IPS DF 19.7 (cell line): Measurements from ENCODE around the gene ADAM17.
"Not testable (repeated sequence)": the region's sequence is repeated elsewhere in the genome, so short reads cannot be mapped to it uniquely, and the experiment has no call there.

ENCODE experiments used
- DNase-seq: peaks from one replicate; pipeline ENCODE4 v3.0.0-alpha.2; 2013; ENCODE audit warnings: low read depth, low spot score

Gene ADAM17

DNA sequence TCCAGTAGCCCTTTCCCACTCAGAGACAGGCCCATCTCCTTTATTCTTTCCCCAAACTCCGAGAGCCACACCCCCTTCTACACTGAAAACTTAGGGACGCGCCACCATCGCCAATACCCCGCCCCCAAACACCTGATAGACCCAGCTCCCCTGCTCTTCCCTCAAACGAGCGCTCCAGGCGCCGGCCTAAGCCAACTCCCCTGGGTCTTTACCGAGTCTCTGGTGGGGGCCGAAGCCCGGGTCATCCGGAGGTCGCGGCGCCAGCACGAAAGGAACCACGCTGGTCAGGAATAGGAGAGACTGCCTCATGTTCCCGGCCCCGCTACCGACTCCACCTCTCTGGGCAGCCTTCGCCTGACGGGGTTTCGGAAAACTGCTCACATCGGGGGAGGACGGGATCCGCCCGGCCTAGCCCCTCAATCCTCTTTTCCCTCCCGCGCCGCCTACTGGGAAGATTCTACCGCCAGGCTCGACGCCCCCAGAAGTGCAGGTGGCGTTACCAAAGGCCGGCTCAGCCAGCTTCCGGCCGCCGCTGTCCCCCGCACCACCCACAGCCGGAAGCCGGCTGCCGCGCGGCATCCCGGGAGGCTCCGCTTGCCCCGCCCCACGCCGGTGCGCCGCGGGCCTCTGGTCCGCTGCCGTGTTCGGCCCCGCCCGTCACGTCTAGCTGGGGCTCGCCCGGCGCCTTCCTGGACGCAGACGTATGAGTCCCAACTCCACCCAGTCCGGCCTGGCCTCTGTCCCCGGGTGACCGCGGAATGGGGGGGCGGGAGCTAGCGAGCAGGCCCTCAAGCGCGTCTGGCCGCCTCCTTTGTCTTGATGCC lies at the start of gene ADAM17:
TSS of gene ADAM17 (minus strand) at position 534 of the 824 bp plus-strand sequence. CDS start at position 309, 225 bp downstream.
- DNase-seq = peak; percentile 60

DNA sequence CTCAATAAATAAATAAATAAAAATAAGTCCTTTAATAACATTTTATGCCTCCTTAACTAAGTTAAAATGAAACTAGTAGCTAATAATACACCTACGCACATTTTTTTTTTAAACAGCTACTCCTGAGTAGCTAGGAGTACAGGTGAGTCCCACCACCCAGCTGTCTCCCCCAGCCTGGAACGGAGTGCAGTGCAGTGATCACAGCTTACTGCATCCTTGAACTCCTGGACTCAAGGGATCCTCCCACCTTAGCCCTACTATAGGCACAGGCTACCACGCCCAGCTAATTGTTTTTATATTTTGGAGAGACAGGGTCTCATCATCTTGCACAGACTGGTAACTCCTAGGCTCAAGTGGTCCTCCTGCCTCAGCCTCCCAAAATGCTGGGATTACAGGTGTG lies 46.8 kb upstream of the ADAM17 start:
- DNase-seq = no peak

DNA sequence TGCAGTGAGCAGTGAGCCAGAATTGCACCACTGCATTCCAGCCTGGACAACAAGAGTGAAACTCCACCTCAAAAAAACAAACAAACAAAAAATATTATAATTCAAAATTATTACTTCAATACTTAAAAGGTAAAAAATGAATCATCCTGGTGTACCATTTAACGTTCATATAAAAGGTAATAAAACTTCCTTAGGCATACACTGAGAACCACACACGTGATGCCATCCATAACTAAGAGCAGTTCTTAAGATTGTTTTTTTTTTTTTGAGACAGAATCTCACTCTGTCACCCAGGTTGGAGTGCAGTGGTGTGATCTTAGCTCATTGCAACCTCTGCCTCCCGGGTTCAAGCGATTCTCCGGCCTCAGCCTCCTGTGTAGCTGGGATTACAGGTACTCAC lies 45.8 kb upstream of the ADAM17 start:
- DNase-seq = no peak

DNA sequence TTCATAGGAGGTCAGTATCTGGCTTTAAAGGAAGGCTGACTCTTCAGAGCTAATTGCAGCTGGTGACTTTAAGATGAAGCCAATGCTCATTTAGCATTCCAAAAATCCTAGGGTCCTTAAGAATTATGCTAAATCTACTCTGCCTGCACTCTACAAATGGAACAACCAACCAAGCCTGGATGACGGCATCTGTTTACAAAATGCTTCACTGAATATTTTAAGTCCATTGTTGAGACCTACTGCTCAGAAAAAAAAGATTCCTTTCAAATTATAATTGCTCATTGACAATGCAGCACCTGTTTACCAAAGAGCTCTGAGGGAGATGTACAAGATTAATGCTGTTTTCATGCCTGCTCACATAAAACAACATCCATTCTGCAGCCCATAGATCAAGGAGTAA lies 43.8 kb upstream of the ADAM17 start:
- DNase-seq = no peak

DNA sequence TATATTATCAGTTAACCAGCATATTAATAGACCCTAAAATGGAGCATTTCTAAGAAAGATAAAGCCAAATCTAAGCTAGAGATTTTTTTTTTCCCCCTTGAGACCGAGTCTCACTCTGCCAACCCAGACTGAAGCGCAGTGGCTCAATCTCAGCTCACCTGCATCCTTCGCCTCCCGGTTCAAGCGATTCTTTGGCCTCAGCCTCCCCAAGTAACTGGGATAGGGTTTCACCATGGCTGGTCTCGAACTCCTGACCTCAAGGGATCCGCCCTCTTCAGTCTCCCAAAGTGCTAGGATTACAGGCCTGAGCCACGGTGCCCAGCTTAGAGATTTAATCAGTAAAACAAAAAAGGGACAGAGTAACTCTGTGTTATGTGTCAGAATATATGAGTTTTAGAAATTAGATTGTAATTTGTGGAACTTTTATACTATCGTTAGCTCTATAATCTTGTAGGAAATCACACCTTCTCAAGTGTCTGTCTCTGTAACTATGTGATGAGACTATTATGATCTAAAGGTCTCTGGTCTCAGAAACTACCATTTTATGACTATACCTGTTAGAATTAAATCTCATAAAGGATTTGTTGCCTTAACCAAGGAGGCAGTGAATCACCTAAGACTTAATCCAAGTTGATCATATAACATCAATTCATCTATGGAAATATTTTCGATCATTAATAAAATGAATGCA lies 41.1 kb upstream of the ADAM17 start:
- no peak for DNase-seq

- no peak for DNase-seq
Measured at GRCh38 chr2:9595746-9596145, 40.1 kb upstream of the ADAM17 start.

DNA sequence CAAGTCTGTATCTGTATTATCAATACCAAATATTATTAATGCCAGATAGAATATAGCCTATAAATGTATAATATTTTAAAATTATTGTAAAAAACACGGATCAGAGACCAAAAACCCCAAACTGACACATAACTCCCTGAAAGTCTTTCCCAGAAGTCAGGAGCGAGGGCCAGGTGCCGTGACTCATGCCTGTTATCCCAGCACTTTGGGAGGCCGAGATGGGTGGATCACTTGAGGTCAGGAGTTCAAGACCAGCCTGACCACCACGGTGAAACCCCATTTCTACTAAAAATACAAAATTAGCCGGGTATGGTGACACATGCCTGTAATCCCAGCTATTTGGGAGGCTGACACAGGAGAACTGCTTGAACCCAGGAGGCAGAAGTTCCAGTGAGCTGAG lies 39.6 kb upstream of the ADAM17 start:
- DNase-seq = not testable (repeated sequence)

GRCh38 chr2:9594366-9595054 lies 38.9 kb upstream of the ADAM17 start:
- no peak for DNase-seq

DNA sequence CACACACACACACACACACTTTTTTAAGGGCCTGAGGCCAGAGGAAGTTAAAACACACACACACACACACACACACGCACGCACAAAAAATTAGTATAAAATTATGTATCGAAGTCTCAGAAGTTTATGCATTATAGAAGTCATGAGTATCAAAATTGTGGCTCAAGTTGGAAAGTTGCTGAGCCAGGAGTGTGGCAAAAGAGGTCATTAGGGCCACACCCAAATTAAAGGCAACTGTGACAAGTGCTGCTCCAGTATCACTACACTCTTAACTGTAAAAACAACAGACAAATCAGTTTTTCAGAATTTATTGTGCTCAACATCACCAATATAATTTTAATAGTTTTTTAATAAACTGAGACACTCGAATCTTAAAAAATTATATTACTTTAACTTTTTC lies 38.3 kb upstream of the ADAM17 start:
- no peak for DNase-seq

GRCh38 chr2:9592699-9593098 lies 37.1 kb upstream of the ADAM17 start:
- DNase-seq = no peak

DNA sequence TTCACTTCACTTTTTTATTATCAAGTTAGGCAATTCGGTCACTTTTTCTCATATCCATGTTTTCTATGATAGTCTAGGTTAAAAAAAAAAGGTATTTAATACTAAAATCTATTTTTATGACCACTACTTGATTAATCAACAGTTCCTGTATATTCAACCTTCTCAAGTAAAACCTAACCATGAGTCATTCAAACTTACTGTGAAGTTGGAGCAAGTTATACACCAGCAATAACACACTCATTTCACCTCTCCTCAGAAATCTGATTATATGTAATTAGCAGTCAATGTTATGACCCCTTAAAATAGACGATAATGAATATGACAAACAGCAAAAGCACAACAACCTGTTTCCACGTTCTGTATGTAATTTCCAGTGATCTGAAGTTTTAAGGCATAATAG lies 35.0 kb upstream of the ADAM17 start:
- DNase-seq = no peak

DNA sequence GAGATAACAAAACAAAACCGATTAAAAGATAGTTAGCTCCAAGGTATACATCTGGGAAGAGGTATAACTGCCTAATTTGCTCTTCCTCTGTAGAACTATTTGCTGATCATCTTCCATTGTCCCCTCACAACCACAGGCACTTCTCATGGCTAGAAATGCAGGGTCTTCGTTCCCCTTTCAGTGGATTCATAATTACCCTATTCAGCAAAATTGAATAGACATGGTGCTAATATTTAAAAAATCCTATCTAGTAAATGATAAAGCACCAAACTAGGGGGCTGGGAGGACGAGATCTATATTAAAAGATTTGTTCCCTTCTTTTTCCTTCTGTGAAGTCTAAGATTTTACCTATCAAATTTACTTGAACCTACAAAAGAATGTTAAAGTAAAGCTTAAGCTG lies 30.8 kb upstream of the ADAM17 start:
- no peak for DNase-seq

DNA sequence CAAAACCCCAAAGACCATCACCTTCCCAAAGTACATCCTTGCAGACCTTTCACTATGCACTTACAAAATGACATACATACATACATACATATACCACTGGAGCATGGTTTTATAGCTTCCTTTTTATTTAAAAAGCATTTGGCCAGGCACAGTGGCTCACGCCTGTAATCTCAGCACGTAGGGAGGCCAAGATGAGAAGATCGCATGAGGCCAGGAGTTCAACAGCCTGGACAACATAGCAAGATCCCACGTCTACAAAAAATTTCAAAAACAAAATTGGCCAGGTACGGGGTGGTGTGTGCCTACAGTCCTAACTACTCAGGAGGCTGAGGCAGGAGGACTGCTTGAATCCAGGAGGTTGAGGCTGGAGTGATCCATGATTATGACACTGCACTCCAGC lies 29.9 kb upstream of the ADAM17 start:
- no peak for DNase-seq

GRCh38 chr2:9584902-9585301 lies 29.3 kb upstream of the ADAM17 start:
- DNase-seq = not testable (repeated sequence)

DNA sequence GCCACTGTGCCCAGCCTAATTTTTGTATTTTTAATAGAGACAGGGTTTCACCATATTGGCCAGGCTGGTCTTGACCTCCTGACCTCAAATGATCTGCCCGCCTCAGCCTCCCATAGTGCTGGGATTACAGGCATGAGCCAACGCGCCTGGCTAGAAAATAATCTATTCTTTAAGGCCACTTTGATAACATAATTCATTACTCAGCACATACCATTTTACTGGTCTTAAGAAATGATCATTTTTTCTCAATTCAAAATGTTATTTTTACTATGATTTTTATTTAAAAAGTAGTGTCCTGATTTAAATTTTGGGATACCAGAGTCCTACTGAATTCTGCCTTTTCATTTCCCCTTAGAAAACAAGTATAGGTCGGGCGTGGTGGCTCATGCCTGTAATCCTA lies 27.0 kb upstream of the ADAM17 start:
- DNase-seq = no peak

DNA sequence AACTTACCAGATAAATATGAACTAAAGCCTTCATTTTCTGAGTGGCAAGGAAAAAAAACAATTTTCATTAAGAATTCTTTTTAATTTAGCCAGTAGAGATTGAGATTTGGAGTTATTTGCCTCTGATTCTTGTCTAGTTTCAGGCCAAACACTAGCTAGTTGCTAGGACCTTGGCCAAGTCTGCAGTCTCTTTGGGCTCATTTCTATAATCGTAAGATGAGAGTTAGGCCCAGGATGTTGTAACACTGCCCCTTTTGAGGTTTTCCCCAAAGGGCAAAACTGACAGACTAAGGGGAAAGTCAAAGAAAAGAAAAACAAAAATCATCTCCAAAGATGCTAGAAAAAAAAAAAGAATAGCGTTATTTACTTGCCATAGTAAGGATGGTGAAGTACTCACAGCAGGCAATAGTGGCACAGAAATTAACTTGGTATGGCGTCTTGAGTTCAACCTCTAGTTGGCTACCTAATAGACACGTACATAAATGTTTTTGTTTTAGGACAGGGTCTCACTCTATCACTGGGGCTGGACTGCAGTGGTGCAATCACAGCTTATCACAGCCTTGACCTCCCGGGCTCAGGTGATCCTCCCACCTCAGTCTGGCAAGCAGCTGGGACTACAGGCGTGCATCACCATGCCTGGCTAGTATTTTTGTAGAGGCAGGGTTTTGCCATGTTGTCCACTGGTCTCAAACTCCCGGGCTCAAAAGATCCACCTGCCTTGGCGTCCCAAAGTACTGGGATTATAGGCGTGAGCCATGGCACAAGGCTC lies 23.0 kb upstream of the ADAM17 start:
- DNase-seq = no peak

DNA sequence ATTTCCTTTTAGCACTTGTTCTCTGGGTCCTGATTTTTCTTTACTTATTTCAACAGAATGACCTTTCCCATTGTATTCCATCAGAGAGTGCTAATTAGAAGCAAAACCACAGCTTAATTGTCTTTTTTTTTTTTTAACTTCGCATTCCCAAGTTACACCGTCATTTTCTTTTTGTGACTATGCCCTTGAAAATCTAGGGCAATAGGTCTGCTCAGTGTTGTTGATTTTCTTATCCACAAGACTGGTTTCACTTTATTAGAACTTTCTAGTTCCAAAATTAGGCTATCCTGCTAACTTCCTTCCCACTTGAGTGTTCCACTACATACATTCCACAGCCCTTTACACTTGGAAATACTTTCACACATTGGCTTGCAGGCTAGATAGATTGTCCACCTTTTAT lies 18.7 kb upstream of the ADAM17 start:
- no peak for DNase-seq

DNA sequence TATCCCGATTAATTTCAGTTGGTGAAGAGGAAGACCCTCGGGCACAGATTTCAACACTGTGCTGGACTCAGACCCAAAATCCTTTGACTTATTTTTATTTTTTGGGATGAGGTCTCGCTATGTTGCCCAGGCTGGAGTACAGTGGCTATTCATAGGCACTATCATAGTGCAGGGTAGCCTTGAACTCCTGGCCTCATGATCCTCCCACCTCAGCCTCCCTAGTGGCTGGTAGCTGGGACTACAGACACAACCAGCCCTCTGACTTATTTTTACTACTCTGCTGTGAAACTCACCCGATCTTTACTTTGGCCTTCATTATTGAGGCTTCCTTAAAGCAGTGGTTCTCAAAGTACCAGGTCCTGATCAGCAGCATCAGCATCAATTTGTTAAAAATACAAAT lies 18.2 kb upstream of the ADAM17 start:
- no peak for DNase-seq

GRCh38 chr2:9573013-9573720 lies 17.5 kb upstream of the ADAM17 start:
- DNase-seq = no peak

- DNase-seq = no peak
Measured at GRCh38 chr2:9570182-9571060, 14.8 kb upstream of the ADAM17 start.
